Body of pancreas (tissue), 4 donors: ENCODE results near the gene SLC22A17. TPM values are rescaled to one million over a fixed set of nuclear protein-coding genes. Genes with fewer than 3 reads are reported as not detected.

Experiments used
- ATAC-seq: fragments of 150-250 bp; one replicate; pipeline ENCODE4 v1.9.1; 2016
- DNase-seq, 4 donors: peaks; one replicate each; pipeline ENCODE4 v3.0.0-alpha.2; 2019
- H3K27ac ChIP-seq, 4 donors: fragments of 200-600 bp; sonication (generic); 1 replicate in 3 of 4; 2 replicates in 1 of 4; pipeline versions ENCODE4 v1.5.1 to v1.6.1; 2016 to 2019; ENCODE audit warnings: mild to moderate bottlenecking in 1 of 4, mixed read lengths in 1 of 4, moderate library complexity in 1 of 4
- H3K27me3 ChIP-seq, 2 donors: fragments of 200-600 bp; sonication (generic); one replicate each; pipeline ENCODE4 v1.6.0; 2016; ENCODE audit warnings: mild to moderate bottlenecking in 1 of 2
- H3K36me3 ChIP-seq, 2 donors: fragments of 200-600 bp; sonication (generic); replicated peaks in 1 of 2; 2 replicates each; pipeline ENCODE4 v1.5.1; 2016; ENCODE audit warnings: low read depth in 2 of 2; ENCODE audit not compliant: insufficient read depth in 1 of 2
- H3K4me1 ChIP-seq: fragments of 200-600 bp; sonication (generic); one replicate; pipeline ENCODE4 v1.6.0; 2016
- H3K4me3 ChIP-seq, 2 donors: fragments of 200-600 bp; sonication (generic); 1 replicate in 1 of 2; 2 replicates in 1 of 2; pipeline ENCODE4 v1.5.1; 2016 to 2019
- H3K9me3 ChIP-seq, 3 donors: fragments of 200-600 bp; sonication (generic); 1 replicate in 2 of 3; 2 replicates in 1 of 3; pipeline ENCODE4 v1.5.1; 2016
- POLR2A ChIP-seq, 3 donors: fragments of 450-650 bp; IDR thresholded peaks; one replicate each; pipeline ENCODE4 v1.6.1; 2016; ENCODE audit warnings: antibody characterized with exemption in 3 of 3, mild to moderate bottlenecking in 2 of 3
- WGBS, 2 donors: methylation state at CpG; one replicate each; pipeline ENCODE4 v1.1.5; 2017; 5-methylcytosine and 5-hydroxymethylcytosine counted together
- intact Hi-C: fragments of 100-400 bp; cut with DNase I; formaldehyde crosslinking; loops from one replicate; pipeline ENCODE4 v1.15.1; 2023
- total RNA-seq, 2 donors: library from RNA; depleted of rRNA; stranded (reverse); fragments of >200 nt; gene quantifications; one replicate each; pipeline ENCODE4 v1.1.0, GENCODE V29; 2016
- TF ChIP-seq, protein P1 (sequence below), 7 experiments: fragments of 450-650 bp in 4 of 7; fragments of 200-600 bp in 3 of 7; sonication (generic) in 3 of 7; IDR thresholded peaks; one replicate each; pipeline ENCODE4 v1.5.1; 2016 to 2019; ENCODE audit warnings: antibody characterized with exemption in 7 of 7

SLC22A17 gene
- total RNA-seq, 2 donors from 2014 or later = 20.8 to 36.6 TPM

DNA sequence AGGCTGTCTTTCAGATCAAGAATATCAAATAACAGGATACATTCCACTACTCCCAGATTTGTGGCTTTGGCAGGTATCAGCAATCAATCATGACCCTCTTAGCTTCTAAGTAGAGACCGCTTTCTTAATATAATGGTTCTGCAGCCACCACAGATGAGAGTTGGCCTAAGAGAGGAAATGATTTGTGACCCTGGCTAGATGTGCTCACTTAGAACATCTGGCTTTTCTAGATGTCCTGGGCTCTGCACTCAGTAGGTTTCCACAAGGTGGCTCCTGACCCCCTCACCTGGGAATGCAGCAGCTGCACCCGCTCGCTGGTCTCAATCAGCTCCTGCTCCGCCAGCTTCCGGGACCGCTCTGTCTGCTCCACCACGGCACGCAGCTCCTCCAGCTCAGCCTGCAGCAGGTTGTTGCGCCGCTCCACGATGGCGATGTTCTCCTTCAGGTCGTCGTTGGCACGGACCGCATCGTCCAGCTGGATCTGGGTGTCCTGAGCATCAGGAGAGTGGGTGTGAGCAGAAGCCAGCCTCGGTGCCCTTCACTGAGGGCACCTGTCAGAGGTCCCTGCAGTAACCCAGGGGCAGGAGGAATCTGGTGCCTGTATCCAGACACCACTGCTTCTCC, 33.1 kb upstream of the SLC22A17 start:
- no peaks in the 10 kb centered on the region for H3K9me3 ChIP-seq
- ATAC-seq (peak; percentile 93), DNase-seq (peak; percentile 77 to 89 (median 84))
- WGBS, 2 donors = 39 to 74% methylated on average over 2 to 18 of the region's 18 CpGs
- no peak overlapping the region for H3K4me3 ChIP-seq
- H3K36me3 ChIP-seq = no peaks in the 10 kb centered on the region
- peak in 2 of 3 donors; percentile 52 to 60 for TF ChIP-seq POLR2A (IDR thresholded peaks at IDR 0.05)
- TF ChIP-seq, protein P1, sequence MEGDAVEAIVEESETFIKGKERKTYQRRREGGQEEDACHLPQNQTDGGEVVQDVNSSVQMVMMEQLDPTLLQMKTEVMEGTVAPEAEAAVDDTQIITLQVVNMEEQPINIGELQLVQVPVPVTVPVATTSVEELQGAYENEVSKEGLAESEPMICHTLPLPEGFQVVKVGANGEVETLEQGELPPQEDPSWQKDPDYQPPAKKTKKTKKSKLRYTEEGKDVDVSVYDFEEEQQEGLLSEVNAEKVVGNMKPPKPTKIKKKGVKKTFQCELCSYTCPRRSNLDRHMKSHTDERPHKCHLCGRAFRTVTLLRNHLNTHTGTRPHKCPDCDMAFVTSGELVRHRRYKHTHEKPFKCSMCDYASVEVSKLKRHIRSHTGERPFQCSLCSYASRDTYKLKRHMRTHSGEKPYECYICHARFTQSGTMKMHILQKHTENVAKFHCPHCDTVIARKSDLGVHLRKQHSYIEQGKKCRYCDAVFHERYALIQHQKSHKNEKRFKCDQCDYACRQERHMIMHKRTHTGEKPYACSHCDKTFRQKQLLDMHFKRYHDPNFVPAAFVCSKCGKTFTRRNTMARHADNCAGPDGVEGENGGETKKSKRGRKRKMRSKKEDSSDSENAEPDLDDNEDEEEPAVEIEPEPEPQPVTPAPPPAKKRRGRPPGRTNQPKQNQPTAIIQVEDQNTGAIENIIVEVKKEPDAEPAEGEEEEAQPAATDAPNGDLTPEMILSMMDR (IDR thresholded peaks at IDR 0.05) = peak in 3 of 7 experiments; percentile 25 to 48 (median 38)
- H3K4me1 ChIP-seq = peaks cover 14% of the 10 kb centered on the region
- intact Hi-C loops = no loop called here
- peak overlapping the region in 3 of 4 donors; percentile 17 to 38 (median 22) for H3K27ac ChIP-seq
- H3K27me3 ChIP-seq = no peaks in the 10 kb centered on the region

DNA sequence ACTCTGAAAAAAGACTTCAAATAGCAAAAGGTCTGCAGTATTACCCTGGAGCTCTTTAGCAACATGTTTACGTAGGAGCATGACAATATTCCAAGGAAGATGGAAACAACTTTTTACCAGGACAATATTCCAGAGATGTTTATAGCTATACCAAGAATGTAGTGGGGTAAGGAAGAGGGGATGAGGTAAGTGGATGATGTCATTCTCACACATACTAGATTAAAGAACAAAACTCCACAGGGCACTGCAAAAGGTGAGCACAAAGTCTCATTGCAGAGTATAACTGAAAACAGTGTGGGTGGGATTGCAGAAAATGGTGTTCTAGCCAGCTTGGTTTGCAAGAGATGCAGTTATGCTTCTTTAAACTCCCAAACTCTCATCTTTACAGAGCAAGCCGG, 32.6 kb upstream of the SLC22A17 start:
- TF ChIP-seq, protein P1 (IDR thresholded peaks at IDR 0.05) = no peak
- no peak for TF ChIP-seq POLR2A (IDR thresholded peaks at IDR 0.05)
- Histone ChIP-seq H3K4me3 (no peak overlapping the region), H3K27ac (peak overlapping the region in 3 of 4 donors; percentile 17 to 38 (median 22)), H3K27me3 (no peaks in the 10 kb centered on the region), H3K9me3 (no peaks in the 10 kb centered on the region), H3K4me1 (peaks cover 14% of the 10 kb centered on the region), H3K36me3 (no peaks in the 10 kb centered on the region)
- intact Hi-C loops = no loop called here
- WGBS, 2 donors = 55 to 63% methylated on average over 2 of the region's 2 CpGs
- DNase-seq (no peak), ATAC-seq (no peak)

DNA sequence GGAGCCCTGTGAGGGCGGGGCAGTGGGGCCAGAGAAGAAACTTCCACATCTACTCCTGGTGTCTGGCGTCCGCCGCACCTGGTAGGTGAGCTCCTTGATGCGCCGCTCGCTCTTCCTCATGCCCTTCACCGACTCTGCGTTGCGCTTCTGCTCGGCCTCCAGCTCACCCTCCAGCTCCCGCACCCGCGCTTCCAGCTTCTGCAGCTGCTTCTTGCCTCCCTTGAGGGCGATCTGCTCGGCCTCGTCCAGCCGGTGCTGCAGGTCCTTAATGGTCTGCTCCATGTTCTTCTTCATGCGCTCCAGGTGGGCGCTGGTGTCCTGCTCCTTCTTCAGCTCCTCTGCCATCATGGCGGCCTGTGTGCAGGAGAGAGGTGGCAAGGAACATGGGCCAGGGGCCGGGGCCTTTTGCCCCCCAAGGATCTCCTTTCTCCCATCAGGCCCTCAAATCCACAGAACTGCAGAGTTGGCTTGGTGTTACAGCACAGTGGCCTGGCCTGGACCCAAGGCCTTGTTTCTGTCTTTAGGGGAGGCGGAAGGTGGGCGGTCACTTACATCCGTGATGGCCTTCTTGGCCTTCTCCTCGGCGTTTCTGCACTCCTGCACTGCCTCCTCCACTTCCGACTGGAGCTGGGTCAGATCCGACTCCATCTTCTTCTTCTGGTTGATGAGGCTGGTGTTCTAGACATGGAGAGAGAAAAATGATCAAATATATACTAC, 31.8 kb upstream of the SLC22A17 start:
- TF ChIP-seq, protein P1 (IDR thresholded peaks at IDR 0.05) = no peak
- TF ChIP-seq POLR2A (IDR thresholded peaks at IDR 0.05) = no peak

DNA sequence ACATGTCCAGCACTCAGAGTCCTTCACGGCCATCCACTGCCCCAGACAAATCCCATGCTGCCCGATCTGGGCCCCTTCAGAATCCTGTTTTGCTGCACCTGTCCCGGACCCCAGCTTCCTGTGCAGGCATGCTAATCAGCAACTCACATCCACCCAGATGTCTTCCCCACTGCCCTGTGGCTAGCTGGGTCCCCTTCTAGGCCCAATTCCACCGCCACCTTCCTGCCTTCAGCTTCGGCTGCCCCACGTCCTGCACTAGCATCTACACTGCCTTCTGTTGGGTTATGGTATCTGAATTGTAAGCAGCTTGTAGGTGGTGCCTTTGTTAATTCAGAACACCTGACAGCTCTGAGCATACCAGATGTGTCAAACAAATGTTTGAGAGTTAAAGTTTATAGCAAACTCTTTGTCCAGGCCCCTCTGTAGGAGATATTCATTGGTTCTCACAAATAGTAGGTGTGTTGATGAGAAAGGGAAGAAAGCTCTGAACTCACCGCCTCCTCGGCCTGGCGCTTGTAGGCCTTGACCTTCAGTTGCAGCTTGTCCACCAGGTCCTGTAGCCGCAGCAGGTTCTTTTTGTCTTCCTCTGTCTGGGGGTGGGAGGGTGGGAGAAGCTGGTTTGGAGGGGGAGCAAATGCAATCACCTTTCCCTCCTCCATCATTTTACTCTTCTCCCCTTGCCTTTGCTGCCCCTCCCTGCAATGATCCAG, 30.2 kb upstream of the SLC22A17 start:
- DNase-seq (no peak), ATAC-seq (no peak)
- TF ChIP-seq, protein P1 (IDR thresholded peaks at IDR 0.05) = no peak
- TF ChIP-seq POLR2A (IDR thresholded peaks at IDR 0.05) = no peak
- intact Hi-C loops = no loop called here
- no peak overlapping the region for H3K27ac ChIP-seq
- WGBS, 2 donors = 66 to 76% methylated on average over 10 of the region's 10 CpGs
- no peak overlapping the region for H3K4me3 ChIP-seq
- H3K36me3 ChIP-seq = no peaks in the 10 kb centered on the region
- H3K4me1 ChIP-seq = peaks cover 20% of the 10 kb centered on the region
- H3K9me3 ChIP-seq = no peaks in the 10 kb centered on the region
- no peaks in the 10 kb centered on the region for H3K27me3 ChIP-seq

More for the DNA sequence above, 31.8 kb upstream of the SLC22A17 start:
- Histone ChIP-seq H3K27ac (no peak overlapping the region), H3K36me3 (no peaks in the 10 kb centered on the region), H3K4me3 (no peak overlapping the region), H3K4me1 (peaks cover 18% of the 10 kb centered on the region), H3K27me3 (no peaks in the 10 kb centered on the region), H3K9me3 (no peaks in the 10 kb centered on the region)
- DNase-seq = no peak
- intact Hi-C loops = no loop called here
- no peak for ATAC-seq
- WGBS, 2 donors = 87 to 91% methylated on average over 27 to 29 of the region's 29 CpGs
